HG03565 (cell line): ENCODE measurements around the gene DPEP1.
"Not testable (repeated sequence)": the region's sequence is repeated elsewhere in the genome, so short reads cannot be mapped to it uniquely, and the experiment has no call there.

Experiments
- ATAC-seq: cut with Tn5 transposase; IDR thresholded peaks from one replicate; pipeline ENCODE4 v1.9.1; 2021; ENCODE audit warnings: mild to moderate bottlenecking, moderate library complexity; ENCODE audit not compliant: unreplicated experiment

DPEP1 gene

DNA sequence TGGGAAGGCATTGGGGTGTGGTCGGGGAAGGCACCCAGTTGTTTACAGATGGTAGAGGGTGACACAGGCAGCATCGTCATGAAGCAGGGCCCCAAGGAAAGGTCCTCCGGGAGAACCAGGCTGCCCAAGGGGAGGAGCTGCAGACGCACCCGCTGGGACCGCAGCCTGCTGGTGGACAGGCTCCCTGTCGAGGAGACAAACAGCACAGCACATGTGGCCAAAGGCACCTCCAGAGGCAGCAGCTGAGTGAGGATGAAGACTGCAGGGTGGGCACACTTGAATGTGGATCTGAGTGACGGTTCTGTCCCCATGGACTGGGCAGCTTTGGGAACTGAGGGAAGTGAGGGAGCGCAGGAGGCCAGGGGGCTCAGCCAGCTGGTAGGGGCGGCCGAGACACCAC lies 31.7 kb downstream of the DPEP1 start:
- ATAC-seq, result no peak

DNA sequence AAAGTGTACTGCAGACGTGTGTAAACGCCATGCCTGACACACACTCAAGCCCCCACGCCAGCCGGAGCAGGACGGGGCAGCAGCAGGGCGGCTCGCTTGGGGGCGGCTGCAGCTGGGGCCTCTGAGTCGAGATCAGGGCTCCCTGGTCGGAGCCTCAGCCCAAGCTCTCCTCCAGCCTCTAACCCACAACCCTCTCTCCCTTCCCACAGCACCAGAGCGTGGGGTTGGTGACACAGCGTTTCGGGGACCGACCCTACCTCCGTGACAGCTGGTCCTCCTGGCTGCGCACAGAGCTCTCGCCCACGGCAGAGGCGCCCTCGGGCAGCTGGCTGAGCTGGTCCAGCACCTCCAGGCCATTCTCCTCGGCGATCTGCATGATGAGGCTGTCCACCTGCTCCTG lies 32.8 kb downstream of the DPEP1 start:
- no peak for ATAC-seq

DNA sequence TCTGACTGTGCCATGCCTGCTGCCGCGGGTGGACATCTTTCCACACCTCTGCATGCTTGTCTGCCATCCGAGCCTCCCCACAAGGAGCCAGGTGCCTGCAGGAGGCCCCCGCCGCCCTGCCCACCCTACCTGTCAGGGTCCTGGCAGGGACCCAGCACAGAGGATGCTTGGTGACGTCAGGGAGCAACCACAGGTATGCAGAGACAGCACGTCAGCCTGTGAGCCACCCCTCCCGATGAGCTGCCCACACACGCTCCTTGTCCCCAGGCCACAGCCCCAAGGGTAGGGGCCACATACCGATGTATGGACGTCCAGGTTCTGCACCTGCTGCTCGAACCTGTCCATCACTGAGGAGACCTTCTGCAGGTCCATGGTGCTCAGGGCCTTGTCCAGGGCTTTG lies 33.5 kb downstream of the DPEP1 start:
- ATAC-seq, result no peak

DNA sequence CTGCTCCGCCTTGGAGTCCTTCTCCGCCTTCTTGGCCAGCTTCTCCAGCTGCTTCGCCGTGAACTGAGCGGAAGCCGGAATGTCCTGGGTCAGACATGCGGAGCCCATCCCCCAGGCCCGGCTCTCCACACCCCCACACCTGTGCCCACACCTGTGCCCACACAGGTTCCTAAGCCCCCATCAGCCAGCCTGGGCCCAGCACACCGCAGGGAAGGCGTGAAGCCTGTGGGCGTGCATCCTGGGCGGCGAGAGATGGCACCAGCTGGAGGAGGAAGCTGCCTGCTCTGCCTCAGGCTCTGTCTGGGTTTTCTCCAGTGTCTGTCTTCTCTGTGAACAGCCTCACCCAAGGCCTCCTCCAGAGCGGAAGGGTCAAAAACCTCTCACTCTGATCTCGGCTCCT lies 38.1 kb downstream of the DPEP1 start:
- no peak for ATAC-seq

DNA sequence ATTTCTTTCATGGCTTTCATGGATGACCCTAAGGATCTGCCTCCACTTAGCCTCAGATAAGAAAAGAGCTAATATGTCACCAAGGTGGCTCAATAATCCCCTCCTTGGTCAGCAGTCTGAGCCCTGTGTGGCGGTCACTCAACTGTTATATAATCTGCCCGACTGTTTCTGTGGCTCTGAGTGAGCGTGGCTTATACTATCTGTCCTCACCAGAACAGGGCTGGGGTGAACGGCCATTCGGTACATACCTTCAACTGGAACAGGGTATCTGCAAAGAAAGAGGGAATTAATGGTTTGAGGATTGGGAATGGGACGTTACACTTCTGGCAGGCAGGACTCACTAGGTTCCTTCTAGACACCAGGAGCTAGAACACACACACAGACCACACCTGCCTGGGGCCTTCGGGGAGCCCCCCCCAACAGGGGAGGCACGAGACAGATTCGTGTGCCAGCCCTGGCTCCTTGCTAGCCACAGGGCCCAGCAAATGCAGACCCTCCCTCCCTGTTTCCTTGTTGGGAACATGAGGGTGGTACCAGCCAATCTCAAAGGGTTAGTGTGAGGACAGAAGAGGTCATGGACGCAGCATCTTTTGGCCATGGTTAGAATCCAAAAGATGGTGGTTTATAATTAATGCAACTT lies 40.3 kb downstream of the DPEP1 start:
- no peak for ATAC-seq

DNA sequence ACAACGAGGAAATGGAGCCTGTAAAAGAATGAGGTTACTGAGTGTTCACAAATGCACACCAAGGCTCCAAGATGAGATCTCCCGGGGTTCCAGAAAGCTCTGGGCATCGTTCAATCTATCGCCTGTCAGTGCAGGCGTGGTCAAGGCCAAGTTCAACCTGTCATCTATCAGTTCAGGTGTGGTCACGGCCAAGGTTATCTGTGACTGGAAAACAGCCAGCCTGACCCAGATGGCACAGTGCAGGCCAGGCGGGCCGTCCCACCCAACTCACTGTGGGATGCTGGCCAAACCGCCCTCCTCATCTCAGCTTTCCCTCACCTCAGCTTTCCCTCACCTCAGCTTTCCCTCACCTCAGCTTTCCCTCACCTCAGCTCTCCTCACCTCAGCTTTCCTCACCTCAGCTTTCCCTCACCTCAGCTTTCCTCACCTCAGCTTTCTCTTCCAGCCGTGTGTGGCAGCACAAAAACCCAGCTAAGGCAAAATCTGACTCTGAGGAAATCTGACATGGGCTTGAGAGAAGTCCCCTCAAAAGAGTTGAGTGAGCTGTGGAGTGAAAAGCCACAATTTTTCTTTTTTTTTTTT lies 41.7 kb downstream of the DPEP1 start:
- no peak for ATAC-seq

DNA sequence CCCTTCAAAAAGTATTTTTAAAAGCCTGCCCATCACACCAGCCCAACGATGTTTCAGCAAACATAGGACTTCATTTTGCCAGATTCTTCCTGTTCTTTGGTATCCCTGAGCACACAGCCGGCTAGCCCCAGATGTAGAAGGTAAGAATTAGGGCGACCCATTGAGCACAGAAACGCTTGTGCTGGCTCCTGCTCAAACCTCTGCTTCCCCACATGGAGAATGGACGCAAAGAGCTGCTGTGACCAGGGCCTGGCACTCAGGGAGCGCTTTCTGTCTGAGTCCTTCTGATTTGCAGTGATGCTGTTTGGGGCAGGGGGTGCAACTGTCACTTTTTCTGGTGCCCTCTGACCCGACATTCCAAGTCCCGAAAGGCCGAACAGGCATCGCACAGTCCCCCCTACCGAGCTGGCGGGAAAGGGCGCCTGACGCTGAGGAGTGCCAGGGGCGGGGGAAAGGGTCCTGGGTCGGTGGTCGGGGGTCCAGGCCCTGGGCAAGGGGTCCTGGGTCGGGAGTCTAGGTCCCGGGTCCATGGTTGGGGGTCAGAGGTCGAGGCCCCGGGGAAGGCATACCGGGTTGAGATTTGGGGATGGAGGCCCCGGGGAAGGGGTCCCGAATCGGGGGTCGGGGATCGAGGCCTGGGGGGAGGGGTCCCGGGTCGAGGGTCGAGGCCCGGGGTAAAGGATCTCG lies 43.1 kb downstream of the DPEP1 start:
- ATAC-seq, result no peak

DNA sequence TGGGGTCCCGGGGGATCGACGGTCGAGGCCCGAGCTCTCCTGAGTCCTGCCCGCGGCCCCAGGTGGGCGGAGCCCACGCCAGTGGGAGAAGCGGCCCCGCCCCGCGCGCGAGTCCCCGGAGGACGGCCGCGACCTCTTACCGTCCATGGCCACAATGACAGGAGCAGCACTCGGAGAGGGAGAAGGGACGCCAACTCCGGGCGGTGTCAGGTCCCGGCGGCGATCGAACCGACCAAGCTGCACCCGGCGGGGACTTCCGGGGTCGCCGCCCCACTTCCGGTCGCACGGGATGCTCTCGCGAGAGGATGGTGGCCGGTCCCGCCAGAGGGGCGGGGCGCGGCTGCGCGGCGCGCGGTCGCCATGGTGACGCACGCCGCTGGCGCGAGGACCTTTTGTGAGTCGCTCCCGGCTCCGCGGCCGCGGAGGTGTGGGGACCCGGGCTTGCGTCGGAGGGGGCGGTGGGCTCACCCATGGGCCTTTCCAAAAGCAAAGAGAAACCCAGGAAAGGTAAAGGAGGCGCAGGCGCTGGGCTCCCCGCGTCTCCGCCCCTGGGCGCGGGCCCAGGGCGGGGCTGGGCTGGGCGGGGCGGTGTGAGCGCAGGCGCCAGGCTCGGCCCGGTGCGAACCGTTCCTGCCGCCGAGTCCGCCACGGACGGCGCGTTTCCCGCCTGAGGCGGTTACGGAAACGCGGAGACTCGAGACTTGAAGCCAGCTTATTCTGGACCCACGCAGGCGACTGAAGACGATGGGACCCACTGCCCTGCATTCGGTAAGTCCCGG lies 44.2 kb downstream of the DPEP1 start, which contains the start of the genes CHMP1A and SPATA33:
CHMP1A (minus strand) TSS at position 267 of the 779 bp plus-strand sequence; CDS start at position 147, 120 bp downstream.
SPATA33 (plus strand) TSS at position 395 of the 779 bp plus-strand sequence; CDS start at position 471, 76 bp downstream.
- ATAC-seq, result peak; percentile 91

DNA sequence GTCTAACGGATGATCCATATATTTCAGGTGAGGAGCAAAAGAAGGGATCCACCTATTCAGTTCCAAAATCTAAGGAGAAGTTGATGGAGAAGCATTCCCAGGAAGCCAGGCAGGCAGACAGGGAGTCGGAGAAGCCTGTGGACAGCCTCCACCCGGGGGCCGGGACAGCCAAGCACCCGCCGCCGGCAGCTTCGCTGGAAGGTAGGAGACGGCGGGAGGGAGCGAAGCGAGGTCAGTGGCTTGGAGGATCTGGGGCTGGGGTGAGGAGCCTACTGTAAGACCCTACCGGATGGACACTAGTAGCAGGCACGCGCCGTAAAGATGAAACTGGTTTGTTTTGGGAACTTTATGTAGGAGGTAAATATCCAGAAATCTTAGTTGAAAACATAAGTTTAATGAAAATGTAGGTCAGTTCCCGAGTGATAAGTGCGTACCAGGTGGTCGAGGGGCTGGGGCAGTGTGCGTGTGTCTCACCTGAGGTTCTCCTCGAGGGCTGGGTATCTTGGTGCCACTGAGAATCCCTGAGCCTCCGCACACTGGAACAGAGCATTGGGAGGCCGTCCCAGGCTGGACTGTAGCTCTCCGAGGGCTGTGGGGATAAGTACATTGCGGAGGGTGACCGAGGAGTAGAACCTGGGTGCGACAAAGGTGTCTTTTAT lies 44.9 kb downstream of the DPEP1 start:
- ATAC-seq, result no peak

DNA sequence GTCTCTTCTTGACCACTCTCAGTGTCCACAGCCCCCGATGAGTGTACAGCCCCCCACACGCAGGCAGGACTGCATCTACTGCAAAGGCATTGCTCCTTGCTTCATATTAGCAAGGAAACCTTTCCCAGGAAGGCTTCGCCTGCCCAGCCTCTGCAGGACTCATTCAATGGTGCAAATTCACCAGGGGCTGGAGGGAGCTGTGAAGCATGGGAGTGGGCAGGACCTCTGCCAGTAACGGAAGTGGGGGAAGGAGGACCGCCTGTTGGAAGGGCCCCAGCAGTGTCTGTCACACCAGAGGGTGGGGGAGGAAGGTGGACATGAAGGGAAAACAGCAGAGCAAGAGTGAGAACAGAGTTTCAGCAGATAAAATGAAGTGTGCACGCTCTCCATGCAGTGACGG lies 46.7 kb downstream of the DPEP1 start:
- no peak for ATAC-seq

DNA sequence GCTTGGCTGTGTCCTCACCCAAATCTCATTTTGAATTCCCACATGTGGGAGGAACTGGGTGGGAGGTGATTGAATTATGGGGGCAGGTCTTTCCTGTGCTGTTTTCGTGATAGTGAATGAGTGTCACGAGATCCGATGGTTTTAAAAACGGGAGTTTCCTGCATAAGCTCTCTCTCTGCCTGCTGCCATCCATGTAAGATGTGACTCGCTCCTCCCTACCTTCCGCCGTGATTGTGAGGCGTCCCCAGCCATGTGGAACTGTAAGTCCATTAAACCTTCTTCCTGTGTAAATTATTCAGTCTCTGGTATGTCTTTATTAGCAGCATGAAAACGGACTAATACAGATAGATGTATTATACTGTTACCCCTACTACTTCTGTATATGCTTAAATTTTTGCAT lies 47.8 kb downstream of the DPEP1 start:
- ATAC-seq, result no peak

DNA sequence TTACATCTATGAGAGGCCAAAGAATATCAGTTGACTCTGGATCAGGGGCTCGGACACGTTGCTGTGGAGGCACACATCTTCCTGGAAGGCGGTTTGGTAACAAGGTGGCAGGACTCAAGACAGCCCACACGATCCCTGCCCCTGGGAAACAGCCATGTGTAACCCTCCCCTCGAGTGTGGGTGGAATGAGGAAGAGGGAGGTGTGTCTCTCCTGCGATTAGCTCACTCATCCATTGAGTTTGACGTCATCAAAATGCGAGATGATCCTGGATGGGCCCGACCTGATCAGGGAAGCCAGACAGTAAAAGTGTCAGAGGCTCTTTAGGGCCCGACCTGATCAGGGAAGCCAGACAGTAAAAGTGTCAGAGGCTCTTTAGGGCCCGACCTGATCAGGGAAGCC lies 50.8 kb downstream of the DPEP1 start:
- ATAC-seq, result not testable (repeated sequence)

DNA sequence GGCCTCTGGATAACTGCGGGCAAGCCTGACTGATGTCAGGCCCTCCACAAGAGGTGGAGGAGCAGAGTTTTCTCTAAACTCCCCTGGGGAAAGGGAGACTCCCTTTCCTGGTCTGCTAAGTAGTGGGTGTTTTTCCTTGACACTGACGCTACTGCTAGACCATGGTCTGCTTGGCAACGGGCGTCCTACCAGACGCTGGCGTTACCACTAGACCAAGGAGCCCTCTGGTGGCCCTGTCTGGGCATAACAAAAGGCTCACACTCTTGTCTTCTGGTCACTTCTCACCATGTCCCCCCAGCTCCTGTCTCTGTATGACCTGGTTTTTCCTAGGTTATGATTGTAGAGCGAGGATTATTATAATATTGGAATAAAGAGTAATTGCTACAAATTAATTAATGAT lies 53.6 kb downstream of the DPEP1 start:
- not testable (repeated sequence) for ATAC-seq

DNA sequence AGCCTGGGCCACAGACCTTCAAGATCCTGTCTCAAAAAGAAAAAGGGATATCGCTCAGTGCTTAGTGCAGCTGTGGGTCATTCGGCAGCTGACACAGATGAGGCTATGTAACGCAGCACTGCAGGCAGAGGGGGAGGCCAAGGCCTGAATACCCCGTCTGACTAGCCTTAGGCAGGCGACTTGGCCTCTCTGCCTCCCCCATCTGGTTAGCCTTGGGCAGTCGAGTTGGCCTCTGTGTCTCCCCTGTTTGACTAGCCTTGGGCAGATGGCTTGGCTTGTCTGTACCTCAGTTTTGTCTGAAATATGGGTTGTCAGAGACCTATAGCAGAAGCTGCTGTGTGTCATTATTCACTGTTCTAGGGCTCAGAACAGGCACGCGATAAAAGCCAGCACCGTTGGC lies 54.2 kb downstream of the DPEP1 start:
- ATAC-seq, result no peak

DNA sequence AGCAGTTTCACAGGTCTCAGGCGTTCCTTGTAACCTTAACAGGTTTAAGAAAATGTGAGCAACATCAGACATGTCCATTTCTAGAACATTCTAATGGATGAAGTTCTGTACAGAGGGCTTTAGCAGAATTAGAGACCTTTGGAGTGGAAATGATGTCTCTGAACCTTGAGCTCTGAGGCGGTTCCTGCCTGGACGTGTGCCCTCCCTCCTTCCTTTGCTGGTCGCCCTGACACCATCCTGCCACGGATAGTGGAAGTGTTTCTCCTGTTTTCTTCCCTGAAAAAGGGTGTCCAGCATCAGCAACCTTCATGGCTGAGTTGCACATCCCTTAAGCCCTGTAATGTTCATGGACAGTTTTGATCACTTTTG lies 55.3 kb downstream of the DPEP1 start:
- ATAC-seq, result no peak

DNA sequence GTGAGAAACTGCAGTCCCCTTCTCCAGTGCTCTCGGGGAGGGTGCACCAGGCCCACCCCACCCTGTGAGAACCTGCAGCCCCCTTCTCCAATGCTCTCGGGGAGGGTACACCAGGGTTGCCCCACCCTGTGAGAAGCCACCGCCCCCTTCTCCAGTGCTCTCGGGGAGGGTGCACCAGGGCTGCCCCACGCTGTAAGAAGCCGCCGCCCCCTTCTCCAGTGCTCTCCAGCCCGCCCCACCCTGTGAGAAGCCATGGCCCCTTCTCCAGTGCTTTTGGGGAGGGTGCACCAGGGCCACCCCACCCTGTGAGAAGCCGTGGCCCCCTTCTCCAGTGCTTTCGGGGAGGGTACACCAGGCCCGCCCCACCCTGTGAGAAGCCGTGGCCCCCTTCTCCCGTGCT lies 56.3 kb downstream of the DPEP1 start:
- ATAC-seq, result no peak

DNA sequence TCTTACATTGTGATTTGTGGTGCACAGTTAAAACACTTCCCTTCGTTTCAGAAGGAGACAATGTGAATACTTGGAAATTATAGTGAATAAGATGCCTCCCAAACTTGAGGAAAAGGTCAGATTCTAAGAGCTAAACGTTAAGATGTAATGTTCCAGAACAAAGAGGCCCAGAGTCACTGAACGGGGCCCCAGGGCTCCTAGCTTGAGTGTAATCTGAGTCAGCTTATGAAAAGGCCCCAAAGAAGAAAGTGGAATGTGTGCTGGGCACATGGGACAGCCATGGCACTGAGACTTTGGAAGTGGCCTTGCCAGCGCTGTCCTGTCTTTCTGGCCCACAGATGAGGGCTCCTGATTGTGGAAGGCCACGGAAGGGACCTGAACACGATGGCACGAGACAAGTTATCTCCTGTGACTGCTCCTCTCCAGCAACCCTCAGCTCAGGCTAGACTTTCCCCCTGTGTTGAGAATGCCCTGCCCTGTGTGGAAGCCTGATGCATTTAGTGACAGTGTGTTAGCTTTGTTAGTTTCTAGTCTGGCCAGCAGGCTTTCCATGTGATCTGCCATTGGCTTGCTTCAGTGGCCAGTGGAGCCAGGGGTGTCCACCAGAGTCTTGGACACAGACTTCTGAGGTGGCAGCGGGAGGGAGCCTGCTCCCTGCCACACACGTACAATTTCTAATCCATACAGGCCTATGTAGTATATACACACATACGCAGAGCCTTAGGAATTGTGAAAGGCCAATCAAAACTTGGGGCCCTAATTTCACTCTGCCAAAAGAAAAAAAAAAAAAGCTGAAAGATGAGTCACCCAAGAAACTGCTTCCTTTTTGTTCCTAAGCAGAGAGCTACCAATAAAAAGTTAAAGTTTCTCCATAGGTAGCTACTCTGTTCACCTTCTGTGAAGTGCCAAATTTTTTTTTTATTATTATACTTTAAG lies 57.3 kb downstream of the DPEP1 start:
- ATAC-seq, result no peak

DNA sequence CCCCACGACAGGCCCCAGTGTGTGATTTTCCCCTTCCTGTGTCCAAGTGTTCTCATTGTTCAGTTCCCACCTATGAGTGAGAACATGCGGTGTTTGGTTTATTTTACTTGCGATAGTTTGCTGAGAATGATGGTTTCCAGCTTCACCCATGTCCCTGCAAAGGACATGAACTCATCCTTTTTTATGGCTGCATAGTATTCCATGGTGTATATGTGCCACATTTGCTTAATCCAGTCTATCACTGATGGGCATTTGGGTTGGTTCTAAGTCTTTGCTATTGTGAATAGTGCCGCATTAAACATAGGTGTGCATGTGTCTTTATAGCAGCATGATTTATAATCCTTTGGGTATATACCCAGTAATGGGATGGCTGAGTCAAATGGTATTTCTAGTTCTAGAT lies 58.1 kb downstream of the DPEP1 start:
- not testable (repeated sequence) for ATAC-seq

DNA sequence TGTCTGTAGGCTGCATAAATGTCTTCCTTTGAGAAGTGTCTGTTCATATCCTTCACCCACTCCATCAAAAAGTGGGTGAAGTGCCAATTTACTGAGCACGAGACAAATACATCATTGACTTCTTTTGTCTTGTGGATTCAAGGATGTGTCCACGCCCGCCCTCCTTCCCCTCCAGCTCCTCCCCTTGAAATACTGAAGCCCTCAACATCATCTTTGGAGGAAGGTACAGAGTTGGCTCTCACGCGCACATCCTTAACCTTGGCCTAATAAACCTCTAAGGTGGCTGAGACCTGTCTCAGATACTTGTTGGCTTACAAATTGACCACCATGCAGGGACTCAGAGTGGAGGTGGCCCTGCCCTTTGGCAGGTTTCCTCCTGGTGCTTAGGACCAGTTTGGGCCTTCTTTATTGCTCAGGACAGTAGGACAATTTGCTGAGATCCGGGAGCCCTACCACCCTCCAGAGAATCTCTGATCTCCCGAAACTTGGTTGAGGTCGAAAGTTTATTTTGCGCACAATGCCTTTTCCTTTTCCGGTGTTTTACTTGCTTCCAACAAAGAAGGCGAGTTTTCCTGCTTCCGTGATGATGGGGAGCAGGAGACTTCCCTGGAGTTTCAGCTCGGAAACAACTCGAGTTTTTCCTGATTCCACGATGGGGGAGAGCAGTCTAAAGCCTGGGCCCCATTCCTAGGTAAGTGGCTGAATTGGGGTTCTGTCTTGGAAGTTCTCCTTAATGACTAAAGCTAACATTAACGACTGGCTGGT lies 58.9 kb downstream of the DPEP1 start:
- no peak for ATAC-seq
